HG02938 (cell line): ENCODE data around the gene C11orf42.

Experiments
- ATAC-seq: cut with Tn5 transposase; IDR thresholded peaks from one replicate; pipeline ENCODE4 v1.9.1; 2021; ENCODE audit warnings: mild to moderate bottlenecking, moderate library complexity; ENCODE audit not compliant: unreplicated experiment

The C11orf42 gene

GRCh38 chr11:6251990-6252473 lies 46.7 kb downstream of the C11orf42 start:
- no peak for ATAC-seq

- peak; percentile 74 for ATAC-seq
Observed at GRCh38 chr11:6253197-6253596, 47.8 kb downstream of the C11orf42 start.

GRCh38 chr11:6258141-6258540 lies 52.8 kb downstream of the C11orf42 start:
- ATAC-seq: no peak

GRCh38 chr11:6258571-6259081 lies 53.3 kb downstream of the C11orf42 start:
- no peak for ATAC-seq

GRCh38 chr11:6260207-6260726 lies 54.9 kb downstream of the C11orf42 start:
- no peak for ATAC-seq
